Epithelial cell of proximal tubule (primary cell): Measurements from ENCODE around the gene CAMTA1. TPM values are rescaled to one million over a fixed set of nuclear protein-coding genes. Genes with fewer than 3 reads are reported as not detected.
"Not testable (repeated sequence)": the region's sequence is repeated elsewhere in the genome, so short reads cannot be mapped to it uniquely, and the experiment has no call there.

ENCODE experiments used
- DNase-seq: peaks from one replicate; pipeline ENCODE4 v3.0.0-alpha.2; 2011; ENCODE audit warnings: low read depth
- H3K4me3 ChIP-seq: 2 replicates; pipeline ENCODE4 v1.5.1; 2011; ENCODE audit warnings: low read depth, mild to moderate bottlenecking, low read length
- CTCF ChIP-seq: conservative IDR thresholded peaks from 2 replicates; pipeline ENCODE4 v1.5.1; 2012; ENCODE audit warnings: low read depth, mild to moderate bottlenecking, low read length
- total RNA-seq: library from RNA; depleted of rRNA; stranded (reverse); fragments of >200 nt; gene quantifications from 2 replicates; pipeline ENCODE4 v1.2.3, GENCODE V29; 2015

CAMTA1 gene
- total RNA-seq, 1 donor from 2014 or later, result 79.2 TPM

DNA sequence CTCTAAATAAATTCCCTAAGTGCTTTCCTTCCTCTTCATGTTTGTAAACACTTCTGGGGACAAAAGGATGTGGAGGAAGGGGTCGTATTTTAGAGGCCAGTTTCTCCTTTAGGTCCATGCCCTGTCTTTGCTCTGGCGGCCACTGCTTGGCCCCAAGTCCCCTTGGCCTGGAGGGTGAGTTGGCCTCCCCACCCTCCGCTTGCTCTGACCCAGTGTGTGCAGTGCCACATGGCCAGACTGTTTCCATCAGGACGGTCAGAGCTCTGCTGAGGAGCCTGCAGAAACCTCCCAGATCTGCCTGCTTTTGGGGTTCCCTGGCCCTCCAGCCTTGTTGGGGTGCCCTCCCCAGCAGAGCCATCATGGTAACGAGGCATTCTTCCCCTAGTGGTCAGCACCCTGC is 127.8 kb downstream of the CAMTA1 start:
- no peak overlapping the region for H3K4me3 ChIP-seq
- TF ChIP-seq CTCF, result no peak
- DNase-seq, result no peak

- H3K4me3 ChIP-seq, result no peak overlapping the region
- DNase-seq, result no peak
- no peak for TF ChIP-seq CTCF
Measured at GRCh38 chr1:6914706-6915105, 129.5 kb downstream of the CAMTA1 start.

DNA sequence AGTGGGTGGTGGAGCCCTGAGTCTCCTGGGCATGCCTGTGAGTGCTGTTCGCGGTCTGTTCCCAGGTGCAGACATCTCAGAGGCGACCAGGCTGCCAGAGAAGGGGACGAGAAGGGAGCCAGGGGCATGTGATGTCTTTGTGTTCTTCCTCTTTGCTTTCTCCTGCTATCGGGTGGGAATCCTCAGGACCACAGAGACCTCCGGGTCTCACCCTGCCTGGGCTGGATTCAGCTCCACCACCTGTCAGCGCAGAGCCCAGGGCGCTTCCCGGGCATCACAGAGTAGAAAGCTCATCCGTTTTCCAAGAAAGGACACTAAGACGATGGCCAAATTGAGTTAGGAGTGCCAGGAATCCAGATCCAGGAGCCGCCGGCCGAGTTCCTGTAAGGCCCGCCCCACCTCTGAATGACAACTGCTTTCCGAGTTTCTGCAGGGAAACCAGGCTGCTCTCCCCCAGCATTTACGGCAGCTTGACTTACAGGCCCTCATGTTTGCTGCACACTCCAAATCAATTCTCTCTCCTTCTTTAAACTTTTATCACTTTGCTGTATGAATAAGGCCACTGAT is 130.8 kb downstream of the CAMTA1 start:
- TF ChIP-seq CTCF, result no peak
- H3K4me3 ChIP-seq, result no peak overlapping the region
- DNase-seq, result no peak

DNA sequence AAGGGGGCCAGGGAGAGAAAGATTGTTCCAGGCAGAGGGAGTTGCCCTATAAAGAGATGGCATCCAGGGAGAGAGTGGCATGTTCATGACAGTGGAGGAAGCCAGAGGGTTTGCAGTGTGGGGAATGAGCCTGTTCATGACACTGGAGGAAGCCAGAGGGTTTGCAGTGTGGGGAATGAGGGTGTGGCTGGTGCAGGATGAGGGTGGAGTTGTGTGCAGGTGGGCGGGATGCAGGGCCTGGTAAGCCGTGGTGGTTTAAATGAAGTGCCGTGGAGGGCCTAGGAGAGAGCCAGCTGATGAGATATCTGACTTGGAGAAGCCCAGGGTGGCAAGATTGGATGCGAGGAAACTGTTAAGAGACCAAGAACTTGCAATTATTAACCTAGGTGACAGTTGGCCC is 131.8 kb downstream of the CAMTA1 start:
- H3K4me3 ChIP-seq, result no peak overlapping the region
- no peak for TF ChIP-seq CTCF
- no peak for DNase-seq

DNA sequence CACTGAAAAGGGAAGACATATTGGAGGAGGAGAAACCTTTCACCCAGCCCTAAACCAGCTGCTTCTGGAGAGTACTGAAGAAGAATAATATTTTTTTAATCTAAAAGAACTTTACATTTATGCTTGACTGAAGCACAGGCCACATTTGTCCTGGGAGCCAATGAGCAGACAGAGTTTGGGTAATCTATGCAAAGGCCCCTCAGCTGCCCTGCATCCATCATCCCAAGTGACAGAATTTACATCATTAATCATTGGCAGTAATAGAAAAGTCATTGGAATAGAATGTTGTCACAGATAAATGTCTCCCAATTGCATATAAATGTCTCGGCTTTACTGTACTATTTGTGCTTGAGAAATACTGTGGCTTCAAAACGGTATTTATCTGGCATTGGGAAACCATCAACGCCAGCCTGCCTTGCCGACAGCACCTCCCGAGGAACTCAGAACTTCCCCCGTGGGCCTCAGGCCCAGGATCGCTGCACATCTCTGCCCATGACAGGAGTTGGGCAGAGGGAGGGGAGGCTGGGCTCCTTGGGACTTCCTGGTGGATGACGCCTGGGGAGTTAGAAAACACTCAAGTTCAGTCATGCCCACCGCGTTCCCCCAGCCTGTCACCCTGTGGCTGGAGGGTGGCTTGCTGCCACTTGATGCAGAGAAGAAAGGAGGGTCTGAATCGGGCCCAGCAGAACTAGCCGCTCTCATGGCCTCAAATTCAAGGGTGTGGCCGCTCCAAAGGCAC is 133.1 kb downstream of the CAMTA1 start:
- TF ChIP-seq CTCF, result no peak
- no peak for DNase-seq
- no peak overlapping the region for H3K4me3 ChIP-seq

GRCh38 chr1:6918925-6919511 is 133.8 kb downstream of the CAMTA1 start:
- no peak for DNase-seq
- no peak for TF ChIP-seq CTCF
- H3K4me3 ChIP-seq, result no peak overlapping the region

GRCh38 chr1:6921506-6921905 is 136.3 kb downstream of the CAMTA1 start:
- DNase-seq, H3K4me3 ChIP-seq: not testable (repeated sequence)
